ENCODE measurements around the gene GALNT18. TPM values are rescaled to one million over a fixed set of nuclear protein-coding genes. Genes with fewer than 3 reads are reported as not detected.

The GALNT18 gene
- total and polyA plus RNA-seq, 4 donors = 17.7 to 109 (median 63.7) TPM

DNA sequence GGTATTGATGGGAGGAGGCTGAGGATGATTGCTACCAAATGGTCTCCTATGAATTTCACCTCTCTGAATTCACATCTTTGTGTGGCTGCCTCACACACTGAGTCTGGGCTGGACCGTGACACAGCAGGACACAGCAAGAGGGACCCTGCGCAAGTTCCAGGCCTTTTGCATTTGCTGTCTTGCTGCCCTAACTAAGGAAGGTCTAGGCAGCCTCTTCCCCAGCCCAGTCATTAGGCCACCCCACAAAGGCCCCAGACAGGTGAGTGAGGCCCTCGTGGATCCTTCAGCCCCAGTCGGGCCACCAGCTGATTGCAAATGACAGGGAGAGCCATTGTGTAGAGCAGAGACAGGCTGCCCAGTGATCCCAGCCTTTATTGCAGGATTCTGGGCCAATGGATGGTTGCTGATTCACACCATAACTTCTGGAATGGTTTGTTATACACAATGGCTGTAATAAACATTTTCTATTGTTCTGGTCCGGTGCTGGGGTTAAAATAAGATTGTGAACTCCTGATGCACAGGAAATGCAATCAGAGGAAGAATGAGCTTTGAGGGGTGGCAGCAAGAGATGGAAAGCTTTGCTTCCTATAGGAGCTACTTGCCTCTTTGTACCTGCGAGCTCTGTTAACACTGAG is 240.2 kb downstream of the GALNT18 start:
- no peak for ATAC-seq (ENCODE audit: insufficient read depth, low FRiP score)
- no peak for DNase-seq
- TF ChIP-seq, protein P1, sequence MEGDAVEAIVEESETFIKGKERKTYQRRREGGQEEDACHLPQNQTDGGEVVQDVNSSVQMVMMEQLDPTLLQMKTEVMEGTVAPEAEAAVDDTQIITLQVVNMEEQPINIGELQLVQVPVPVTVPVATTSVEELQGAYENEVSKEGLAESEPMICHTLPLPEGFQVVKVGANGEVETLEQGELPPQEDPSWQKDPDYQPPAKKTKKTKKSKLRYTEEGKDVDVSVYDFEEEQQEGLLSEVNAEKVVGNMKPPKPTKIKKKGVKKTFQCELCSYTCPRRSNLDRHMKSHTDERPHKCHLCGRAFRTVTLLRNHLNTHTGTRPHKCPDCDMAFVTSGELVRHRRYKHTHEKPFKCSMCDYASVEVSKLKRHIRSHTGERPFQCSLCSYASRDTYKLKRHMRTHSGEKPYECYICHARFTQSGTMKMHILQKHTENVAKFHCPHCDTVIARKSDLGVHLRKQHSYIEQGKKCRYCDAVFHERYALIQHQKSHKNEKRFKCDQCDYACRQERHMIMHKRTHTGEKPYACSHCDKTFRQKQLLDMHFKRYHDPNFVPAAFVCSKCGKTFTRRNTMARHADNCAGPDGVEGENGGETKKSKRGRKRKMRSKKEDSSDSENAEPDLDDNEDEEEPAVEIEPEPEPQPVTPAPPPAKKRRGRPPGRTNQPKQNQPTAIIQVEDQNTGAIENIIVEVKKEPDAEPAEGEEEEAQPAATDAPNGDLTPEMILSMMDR (IDR thresholded peaks at IDR 0.05; ENCODE audit: control extremely low read depth, extremely low read depth) = no peak

DNA sequence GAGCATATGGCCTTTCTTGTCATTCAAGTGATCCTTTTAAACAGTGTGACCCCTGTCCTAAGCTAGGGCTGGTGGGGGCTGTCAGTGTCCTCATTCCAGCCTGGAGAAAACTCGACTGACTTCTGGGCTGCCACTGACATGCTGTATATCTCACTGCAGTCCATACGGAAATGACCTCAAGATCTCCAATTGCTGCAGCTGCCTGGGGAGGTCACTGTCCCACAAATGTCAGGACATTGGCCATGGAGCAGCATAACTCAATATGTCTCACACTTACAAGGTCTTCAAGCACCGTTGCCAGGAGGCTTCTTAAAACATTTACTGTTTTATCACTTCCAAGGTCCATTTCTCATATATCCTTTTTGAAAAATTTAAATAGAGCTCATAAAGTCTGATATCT is 240.9 kb downstream of the GALNT18 start:
- Histone ChIP-seq H3K4me1 (ENCODE audit: control insufficient read depth in 5 of 5, insufficient read depth in 5 of 5, low read length in 5 of 5) (peaks cover 0 to 2% (median 0%) of the 10 kb centered on the region in 5 donors), H3K9me3 (ENCODE audit: control insufficient read depth in 4 of 4, insufficient read depth in 3 of 4, low read length in 3 of 4) (no peaks in the 10 kb centered on the region), H3K36me3 (ENCODE audit: control insufficient read depth in 4 of 4, insufficient read depth in 4 of 4, low read length in 4 of 4) (peaks cover 0 to 6% (median 0%) of the 10 kb centered on the region in 4 donors), H3K27me3 (ENCODE audit: control insufficient read depth in 3 of 3, insufficient read depth in 3 of 3, low read length in 2 of 3) (no peaks in the 10 kb centered on the region), H3K9ac (ENCODE audit: insufficient read depth in 1 of 2, low read length in 2 of 2) (no peak overlapping the region), H3K4me3 (no peak overlapping the region), H3K27ac (ENCODE audit: low read depth in 1 of 2, low read length in 1 of 2) (no peak overlapping the region)
- TF ChIP-seq, protein P1 (IDR thresholded peaks at IDR 0.05; ENCODE audit: control extremely low read depth, extremely low read depth) = no peak
- DNase-seq (no peak), ATAC-seq (ENCODE audit: insufficient read depth, low FRiP score) (no peak)
- 64 to 80% methylated on average over 3 of the region's 3 CpGs for WGBS, 2 donors

More for the DNA sequence above, 240.2 kb downstream of the GALNT18 start:
- no peak overlapping the region for H3K4me3 ChIP-seq
- H3K36me3 ChIP-seq (ENCODE audit: control insufficient read depth in 4 of 4, insufficient read depth in 4 of 4, low read length in 4 of 4) = peaks cover 0 to 6% (median 0%) of the 10 kb centered on the region in 4 donors
- no peak overlapping the region for H3K9ac ChIP-seq (ENCODE audit: insufficient read depth in 1 of 2, low read length in 2 of 2)
- H3K9me3 ChIP-seq (ENCODE audit: control insufficient read depth in 4 of 4, insufficient read depth in 3 of 4, low read length in 3 of 4) = no peaks in the 10 kb centered on the region
- 76 to 85% methylated on average over 6 of the region's 6 CpGs for WGBS, 2 donors
- H3K27me3 ChIP-seq (ENCODE audit: control insufficient read depth in 3 of 3, insufficient read depth in 3 of 3, low read length in 2 of 3) = no peaks in the 10 kb centered on the region
- H3K4me1 ChIP-seq (ENCODE audit: control insufficient read depth in 5 of 5, insufficient read depth in 5 of 5, low read length in 5 of 5) = peaks cover 0 to 2% (median 0%) of the 10 kb centered on the region in 5 donors
- H3K27ac ChIP-seq (ENCODE audit: low read depth in 1 of 2, low read length in 1 of 2) = peak overlapping the region in 1 of 2 donors; percentile 41

DNA sequence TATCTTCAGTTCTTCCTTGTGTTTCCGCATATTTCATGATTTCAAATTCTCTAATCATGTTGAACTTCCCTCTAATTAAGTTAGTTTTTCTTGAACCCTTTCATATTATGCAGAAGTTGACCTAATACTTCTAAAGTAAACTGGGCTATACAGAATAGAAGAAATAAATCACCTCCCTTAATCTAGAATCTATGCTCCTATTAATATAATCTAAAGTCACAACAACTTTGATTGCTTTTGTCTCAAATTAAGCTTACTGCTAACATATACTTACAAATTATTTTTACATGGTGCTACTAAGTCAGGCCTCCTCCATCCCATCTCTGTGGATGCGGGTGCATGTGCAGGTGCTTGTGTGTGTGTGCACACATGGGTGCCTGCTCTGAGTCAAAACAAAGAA is 241.5 kb downstream of the GALNT18 start:
- no peak for ATAC-seq (ENCODE audit: insufficient read depth, low FRiP score)
- Histone ChIP-seq H3K4me1 (ENCODE audit: control insufficient read depth in 5 of 5, insufficient read depth in 5 of 5, low read length in 5 of 5) (peaks cover 0 to 2% (median 0%) of the 10 kb centered on the region in 5 donors), H3K9me3 (ENCODE audit: control insufficient read depth in 4 of 4, insufficient read depth in 3 of 4, low read length in 3 of 4) (no peaks in the 10 kb centered on the region), H3K27ac (ENCODE audit: low read depth in 1 of 2, low read length in 1 of 2) (no peak overlapping the region), H3K9ac (ENCODE audit: insufficient read depth in 1 of 2, low read length in 2 of 2) (no peak overlapping the region), H3K4me3 (no peak overlapping the region), H3K27me3 (ENCODE audit: control insufficient read depth in 3 of 3, insufficient read depth in 3 of 3, low read length in 2 of 3) (no peaks in the 10 kb centered on the region), H3K36me3 (ENCODE audit: control insufficient read depth in 4 of 4, insufficient read depth in 4 of 4, low read length in 4 of 4) (peaks cover 0 to 6% (median 0%) of the 10 kb centered on the region in 4 donors)
- WGBS, 2 donors = 91 to 98% methylated on average over 2 of the region's 2 CpGs
- TF ChIP-seq, protein P1 (IDR thresholded peaks at IDR 0.05; ENCODE audit: control extremely low read depth, extremely low read depth) = no peak
- no peak for DNase-seq
